Stimulated activated CD8-positive, alpha-beta memory T cell treated with anti-CD3 and anti-CD28 coated beads, Interleukin-7, amount 100 ng/mL, for 48 hours (primary cell): ENCODE measurements around the gene SLCO4A1.

Experiments used
- DNase-seq, 2 donors: peaks; one replicate each; pipeline ENCODE4 v3.0.0-alpha.2; 2020; ENCODE audit warnings: low read depth in 1 of 2; ENCODE audit errors: extremely low read depth in 1 of 2

The SLCO4A1 gene

GRCh38 chr20:62710221-62710885 lies 68.0 kb downstream of the SLCO4A1 start:
- DNase-seq, result no peak

DNA sequence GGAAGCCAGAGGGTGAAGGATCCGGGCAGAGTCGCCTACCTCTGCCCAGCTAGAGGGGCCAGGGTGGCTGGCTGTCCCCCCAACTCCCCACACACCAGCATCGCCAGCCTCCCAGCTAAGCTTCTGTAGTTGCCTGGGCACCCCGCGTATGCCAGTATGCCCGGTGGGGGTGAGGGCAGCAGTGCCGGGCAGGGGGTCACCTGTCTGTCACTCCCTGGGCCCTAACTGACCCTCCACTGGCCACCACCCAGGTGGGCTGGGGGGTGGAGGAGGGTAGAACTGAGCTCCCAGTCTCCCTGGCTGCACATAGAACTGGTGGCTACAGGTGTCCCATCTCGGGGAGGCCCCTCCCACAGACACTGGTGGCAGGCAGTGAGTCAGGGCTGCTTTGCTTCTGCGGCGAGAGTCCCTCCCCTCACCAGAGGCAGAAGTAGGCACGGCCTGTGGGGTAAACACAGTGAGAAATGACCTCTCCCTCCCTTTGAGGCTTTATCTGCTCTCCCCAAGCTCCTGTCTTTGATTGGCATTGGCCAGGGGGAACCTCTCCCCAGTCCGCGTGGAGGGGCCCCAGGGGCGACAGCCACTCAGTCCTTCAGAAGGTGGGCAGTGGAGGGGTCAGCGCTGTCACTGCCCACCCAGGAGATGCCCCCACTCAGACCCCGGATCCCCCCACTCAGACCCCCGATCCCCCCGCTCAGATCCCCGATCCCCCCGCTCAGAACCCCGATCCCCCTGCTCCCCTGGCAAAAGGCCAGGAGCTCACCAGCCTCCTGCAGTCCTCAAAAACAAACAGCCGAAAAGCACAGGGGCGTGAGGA lies 68.8 kb downstream of the SLCO4A1 start:
- DNase-seq, result no peak

GRCh38 chr20:62711703-62712101 lies 69.4 kb downstream of the SLCO4A1 start:
- no peak for DNase-seq

DNA sequence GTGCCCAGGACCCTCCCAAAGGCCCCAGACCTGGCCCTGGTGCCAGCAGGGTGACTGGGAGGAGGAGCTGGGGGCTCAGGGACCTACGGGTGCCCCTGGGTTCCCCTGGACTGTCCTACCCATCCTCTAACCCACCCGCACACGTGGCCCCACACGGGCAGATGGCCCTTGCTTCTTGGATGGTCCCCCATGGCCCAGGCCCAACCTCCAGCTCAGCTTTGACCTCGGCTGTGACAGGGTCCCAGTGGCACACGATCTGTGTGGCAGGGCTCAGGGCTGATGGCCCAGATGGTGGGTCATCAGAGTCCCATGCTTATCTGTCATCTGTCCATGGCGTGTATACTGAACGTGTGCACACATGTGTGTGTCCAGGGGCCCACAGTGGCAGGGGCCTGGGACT lies 70.3 kb downstream of the SLCO4A1 start:
- DNase-seq, result no peak

DNA sequence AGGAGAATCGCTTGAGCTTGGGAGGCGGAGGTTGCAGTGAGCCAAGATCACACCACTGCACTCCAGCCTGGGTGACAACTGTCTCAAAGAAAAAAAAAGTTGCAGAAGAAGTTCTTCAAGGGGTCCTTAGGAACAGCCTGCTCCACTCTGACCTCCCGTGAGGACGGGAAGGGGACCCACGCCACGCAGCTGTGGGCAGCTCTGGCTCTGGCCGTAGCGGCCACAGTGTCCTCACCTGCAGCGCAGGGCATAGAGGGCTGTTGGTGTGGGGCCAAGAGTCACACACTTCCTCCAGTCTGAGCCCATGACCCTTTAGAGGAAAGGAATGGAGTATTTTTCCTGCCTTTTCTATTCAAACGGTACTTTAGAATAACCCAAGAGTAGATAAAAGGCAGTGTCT lies 71.7 kb downstream of the SLCO4A1 start:
- no peak for DNase-seq

GRCh38 chr20:62714799-62715198 lies 72.5 kb downstream of the SLCO4A1 start:
- no peak for DNase-seq

GRCh38 chr20:62715201-62715600 lies 72.9 kb downstream of the SLCO4A1 start:
- DNase-seq, result no peak

GRCh38 chr20:62716198-62716940 lies 74.1 kb downstream of the SLCO4A1 start:
- no peak for DNase-seq

GRCh38 chr20:62716941-62717310 lies 74.6 kb downstream of the SLCO4A1 start:
- DNase-seq, result no peak

DNA sequence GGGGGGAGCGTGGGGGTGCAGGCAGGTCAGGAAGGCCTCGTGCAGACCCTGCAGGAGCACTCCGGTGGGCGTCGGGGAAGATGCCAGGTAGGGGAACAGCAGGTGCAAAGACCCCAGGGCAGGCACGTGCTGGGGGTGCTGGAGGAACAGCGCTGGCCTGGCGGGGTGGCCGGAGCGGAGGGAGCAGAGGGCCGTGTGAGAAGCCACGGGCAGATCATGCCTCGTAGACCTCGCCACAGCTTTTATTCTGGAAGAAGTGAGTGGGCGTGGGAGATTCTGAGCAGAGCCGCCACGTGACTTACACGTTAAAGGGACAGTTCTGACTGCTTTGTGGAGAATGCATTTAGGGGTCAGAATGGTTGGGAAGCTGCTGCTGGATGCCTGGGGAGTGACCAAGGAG lies 75.6 kb downstream of the SLCO4A1 start:
- no peak for DNase-seq

- DNase-seq, result no peak
Observed at GRCh38 chr20:62718546-62718945, 76.2 kb downstream of the SLCO4A1 start.

GRCh38 chr20:62719250-62719935 lies 77.1 kb downstream of the SLCO4A1 start:
- DNase-seq, result no peak
